Breast epithelium (tissue), 4 donors: ENCODE measurements around the gene IL19. TPM values are rescaled to one million over a fixed set of nuclear protein-coding genes. Genes with fewer than 3 reads are reported as not detected.

Experiments
- DNase-seq, 2 donors: peaks; one replicate each; pipeline ENCODE4 v3.0.0-alpha.2; 2019; ENCODE audit warnings: low spot score in 2 of 2
- H3K27ac ChIP-seq, 2 donors: fragments of 200-600 bp; sonication (generic) in 1 of 2; one replicate each; pipeline ENCODE4 v1.5.1; 2016 to 2019; ENCODE audit warnings: mild to moderate bottlenecking in 1 of 2
- H3K27me3 ChIP-seq, 2 donors: fragments of 200-600 bp; sonication (generic) in 1 of 2; one replicate each; pipeline versions ENCODE4 v1.5.1 to v1.6.0; 2017 to 2019; ENCODE audit warnings: control low read depth in 1 of 2, mild to moderate bottlenecking in 1 of 2
- H3K36me3 ChIP-seq: fragments of 200-600 bp; one replicate; pipeline ENCODE4 v1.5.1; 2019
- H3K4me1 ChIP-seq, 2 donors: fragments of 200-600 bp; sonication (generic); one replicate each; pipeline ENCODE4 v1.5.1; 2016 to 2019; ENCODE audit warnings: control low read depth in 1 of 2
- H3K4me3 ChIP-seq, 3 donors: fragments of 200-600 bp; sonication (generic); 1 replicate in 2 of 3; 2 replicates in 1 of 3; pipeline ENCODE4 v1.5.1; 2016 to 2019; ENCODE audit warnings: mild to moderate bottlenecking in 3 of 3, moderate library complexity in 2 of 3
- H3K9me3 ChIP-seq, 2 donors: fragments of 200-600 bp; sonication (generic) in 1 of 2; one replicate each; pipeline ENCODE4 v1.5.1; 2016 to 2019; ENCODE audit warnings: control low read depth in 1 of 2
- POLR2A ChIP-seq: fragments of 450-650 bp; IDR thresholded peaks from one replicate; pipeline ENCODE4 v1.6.1; 2016; ENCODE audit warnings: antibody characterized with exemption, mild to moderate bottlenecking, moderate library complexity
- POLR2AphosphoS5 ChIP-seq, 3 donors: sonication (generic); formaldehyde crosslinking; IDR thresholded peaks; one replicate each; pipeline ENCODE4 v1.6.1; 2017; ENCODE audit warnings: antibody characterized with exemption in 3 of 3
- intact Hi-C: fragments of 100-400 bp; cut with DNase I; formaldehyde crosslinking; loops from one replicate; pipeline ENCODE4 v1.15.1; 2023; ENCODE audit warnings: low total_unique reads
- total RNA-seq, 3 donors: library from RNA; depleted of rRNA; stranded (reverse); fragments of >200 nt; gene quantifications; one replicate each; pipeline ENCODE4 v1.1.0, GENCODE V29; 2016
- TF ChIP-seq, protein P1 (sequence below), 3 donors: fragments of 450-650 bp; IDR thresholded peaks; one replicate each; pipeline ENCODE4 v1.5.1; 2016 to 2017; ENCODE audit warnings: antibody characterized with exemption in 3 of 3, mild to moderate bottlenecking in 3 of 3, moderate library complexity in 3 of 3

Gene IL19
- total RNA-seq, 3 donors from 2014 or later, result not detected

- Histone ChIP-seq H3K36me3 (no peaks in the 10 kb centered on the region), H3K27ac (no peak overlapping the region), H3K27me3 (no peaks in the 10 kb centered on the region), H3K4me1 (no peaks in the 10 kb centered on the region), H3K9me3 (no peaks in the 10 kb centered on the region), H3K4me3 (no peak overlapping the region)
- DNase-seq, result no peak
- TF ChIP-seq, protein P1, sequence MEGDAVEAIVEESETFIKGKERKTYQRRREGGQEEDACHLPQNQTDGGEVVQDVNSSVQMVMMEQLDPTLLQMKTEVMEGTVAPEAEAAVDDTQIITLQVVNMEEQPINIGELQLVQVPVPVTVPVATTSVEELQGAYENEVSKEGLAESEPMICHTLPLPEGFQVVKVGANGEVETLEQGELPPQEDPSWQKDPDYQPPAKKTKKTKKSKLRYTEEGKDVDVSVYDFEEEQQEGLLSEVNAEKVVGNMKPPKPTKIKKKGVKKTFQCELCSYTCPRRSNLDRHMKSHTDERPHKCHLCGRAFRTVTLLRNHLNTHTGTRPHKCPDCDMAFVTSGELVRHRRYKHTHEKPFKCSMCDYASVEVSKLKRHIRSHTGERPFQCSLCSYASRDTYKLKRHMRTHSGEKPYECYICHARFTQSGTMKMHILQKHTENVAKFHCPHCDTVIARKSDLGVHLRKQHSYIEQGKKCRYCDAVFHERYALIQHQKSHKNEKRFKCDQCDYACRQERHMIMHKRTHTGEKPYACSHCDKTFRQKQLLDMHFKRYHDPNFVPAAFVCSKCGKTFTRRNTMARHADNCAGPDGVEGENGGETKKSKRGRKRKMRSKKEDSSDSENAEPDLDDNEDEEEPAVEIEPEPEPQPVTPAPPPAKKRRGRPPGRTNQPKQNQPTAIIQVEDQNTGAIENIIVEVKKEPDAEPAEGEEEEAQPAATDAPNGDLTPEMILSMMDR (IDR thresholded peaks at IDR 0.05), result no peak
- no peak for TF ChIP-seq POLR2A
- intact Hi-C loops, result no loop called here
Measured at GRCh38 chr1:206834711-206835110, 64.1 kb downstream of the IL19 start.

DNA sequence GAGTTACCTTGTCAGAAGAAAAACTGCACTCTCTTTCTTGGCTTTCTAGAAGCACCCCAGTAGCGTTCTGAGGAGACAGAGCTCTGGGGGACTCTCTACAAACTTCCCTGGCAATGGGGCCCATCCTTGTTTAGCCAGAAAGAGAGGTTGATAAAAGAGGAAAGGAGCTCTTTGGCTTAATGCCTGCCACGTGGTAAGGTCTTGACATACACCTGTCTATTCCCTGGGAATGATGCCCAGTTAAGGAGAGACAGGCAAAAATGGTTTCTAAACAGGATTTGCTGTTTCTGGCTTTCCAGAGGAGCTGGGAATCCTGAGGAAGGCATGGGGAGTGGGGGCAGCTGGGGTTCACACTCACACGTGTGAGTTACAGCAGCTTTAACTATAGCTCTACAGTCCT, 64.6 kb downstream of the IL19 start:
- intact Hi-C loops, result no loop called here
- Histone ChIP-seq H3K27ac (no peak overlapping the region), H3K4me1 (no peaks in the 10 kb centered on the region), H3K9me3 (no peaks in the 10 kb centered on the region), H3K27me3 (no peaks in the 10 kb centered on the region), H3K4me3 (no peak overlapping the region), H3K36me3 (no peaks in the 10 kb centered on the region)
- TF ChIP-seq POLR2AphosphoS5 (IDR thresholded peaks at IDR 0.05), result no peak
- TF ChIP-seq, protein P1 (IDR thresholded peaks at IDR 0.05), result no peak
- TF ChIP-seq POLR2A, result no peak
- no peak for DNase-seq

DNA sequence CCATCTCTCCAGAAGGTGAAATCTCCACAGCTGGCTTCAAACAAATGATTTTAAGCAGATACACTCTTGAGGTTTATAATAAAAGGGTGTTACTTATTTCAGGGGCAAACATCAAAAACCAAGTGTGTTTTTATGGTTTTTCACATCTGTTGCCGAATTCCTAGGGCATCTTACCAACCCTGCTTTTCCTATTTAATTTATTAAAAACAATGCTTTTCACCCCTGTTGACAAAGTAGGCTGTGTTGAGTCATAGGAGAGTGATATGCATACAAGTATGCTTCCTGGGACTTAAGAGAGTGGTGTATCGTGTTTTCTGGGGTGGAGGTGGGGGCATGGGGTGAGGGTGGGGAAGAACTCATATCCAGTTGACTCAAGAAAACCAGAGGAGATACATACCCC, 65.5 kb downstream of the IL19 start:
- H3K27ac ChIP-seq, result no peak overlapping the region
- H3K4me3 ChIP-seq, result no peak overlapping the region
- TF ChIP-seq, protein P1 (IDR thresholded peaks at IDR 0.05), result no peak
- no peak for TF ChIP-seq POLR2AphosphoS5 (IDR thresholded peaks at IDR 0.05)
- TF ChIP-seq POLR2A, result no peak
- no peaks in the 10 kb centered on the region for H3K27me3 ChIP-seq
- no peaks in the 10 kb centered on the region for H3K4me1 ChIP-seq
- no peak for DNase-seq
- no peaks in the 10 kb centered on the region for H3K36me3 ChIP-seq
- H3K9me3 ChIP-seq, result no peaks in the 10 kb centered on the region
- intact Hi-C loops, result no loop called here

DNA sequence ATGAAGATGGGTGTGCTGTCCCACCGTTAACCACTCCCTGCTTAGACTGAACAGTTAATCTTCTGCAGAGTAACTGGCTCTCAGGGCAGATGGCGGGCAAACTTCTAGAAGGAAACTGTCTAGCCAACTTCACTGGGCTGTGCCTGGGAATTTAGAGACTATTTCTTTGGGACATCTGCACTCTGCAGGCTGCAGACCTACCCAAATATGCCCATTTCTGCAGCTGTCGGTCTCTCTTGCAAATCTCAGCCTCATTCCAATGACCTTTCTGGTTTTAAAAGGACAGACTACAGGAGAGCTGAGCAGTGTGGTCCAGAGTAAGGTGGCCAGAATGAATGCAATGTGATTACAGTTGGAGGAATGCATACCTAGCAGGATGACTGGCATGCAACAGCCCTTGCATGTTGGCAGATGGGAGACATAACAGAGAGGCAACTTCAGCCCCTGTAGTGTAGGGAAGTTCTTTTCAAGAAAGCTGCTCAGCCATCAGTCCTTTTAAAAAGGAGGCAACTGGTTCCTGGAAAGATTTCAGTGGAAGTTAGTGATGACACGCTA, 68.5 kb downstream of the IL19 start:
- TF ChIP-seq, protein P1 (IDR thresholded peaks at IDR 0.05), result no peak
- TF ChIP-seq POLR2A, result no peak
- TF ChIP-seq POLR2AphosphoS5 (IDR thresholded peaks at IDR 0.05), result no peak
- Histone ChIP-seq H3K27ac (no peak overlapping the region), H3K4me1 (no peaks in the 10 kb centered on the region), H3K9me3 (no peaks in the 10 kb centered on the region), H3K4me3 (no peak overlapping the region), H3K27me3 (no peaks in the 10 kb centered on the region), H3K36me3 (no peaks in the 10 kb centered on the region)
- intact Hi-C loops, result no loop called here
- no peak for DNase-seq

GRCh38 chr1:206839857-206840256, 69.3 kb downstream of the IL19 start:
- Histone ChIP-seq H3K27ac (no peak overlapping the region), H3K4me3 (no peak overlapping the region), H3K36me3 (no peaks in the 10 kb centered on the region), H3K9me3 (no peaks in the 10 kb centered on the region), H3K4me1 (no peaks in the 10 kb centered on the region), H3K27me3 (no peaks in the 10 kb centered on the region)
- TF ChIP-seq POLR2A, result no peak
- TF ChIP-seq, protein P1 (IDR thresholded peaks at IDR 0.05), result no peak
- no peak for TF ChIP-seq POLR2AphosphoS5 (IDR thresholded peaks at IDR 0.05)
- intact Hi-C loops, result no loop called here
- DNase-seq, result no peak
